Endothelial cell of umbilical vein (primary cell): ENCODE data around the gene PDHA1. TPM values are rescaled to one million over a fixed set of nuclear protein-coding genes. Genes with fewer than 3 reads are reported as not detected.
A peak's percentile ranks its signal among the peaks of the same experiment; 100 is the strongest.

Source experiments
- BruUV-seq: library from RNA; stranded (reverse); fragments of 400-500 nt; replicated peaks from 2 replicates; lab custom pipeline; 2021; lab: Mats Ljungman, UMichigan
- CTCF ChIA-PET: fragments of 300-600, 350-600 bp; sonication (Branson Sonifier 250); formaldehyde crosslinking; loops from one replicate; lab custom pipeline; 2021; ENCODE audit warnings: antibody characterized with exemption, inconsistent platforms; lab: Charles Lee
- POLR2A ChIA-PET: fragments of 300-600, 350-600 bp; sonication (Branson Sonifier 250); formaldehyde crosslinking; loops from one replicate; lab custom pipeline; 2021; ENCODE audit warnings: antibody characterized with exemption, inconsistent platforms; lab: Charles Lee
- DNase-seq: peaks from one replicate; pipeline ENCODE4 v3.0.0-alpha.2; 2011; ENCODE audit warnings: low read depth, low spot score
- FAIRE-seq: peaks from 2 replicates; lab custom pipeline; 2011; peaks lifted over from hg19 to GRCh38; lab: Jason Lieb, UNC
- H2AFZ ChIP-seq: 2 replicates; pipeline ENCODE4 v1.6.0; 2012; ENCODE audit warnings: low read depth, low read length, control low read depth, inconsistent platforms
- H3K27ac ChIP-seq: 2 replicates; pipeline ENCODE4 v1.5.1; 2011; ENCODE audit warnings: low read depth, mild to moderate bottlenecking, control low read depth, low read length, moderate library complexity; ENCODE audit not compliant: insufficient read depth
- H3K27me3 ChIP-seq, 2 experiments: 2 replicates each; pipeline versions ENCODE4 v1.6.0 to v1.6.1; 2011; ENCODE audit warnings: low read length in 2 of 2, mixed read lengths in 1 of 2; ENCODE audit not compliant: control insufficient read depth in 2 of 2, insufficient read depth in 2 of 2
- H3K36me3 ChIP-seq, 2 experiments: 2 replicates in 1 of 2; 3 replicates in 1 of 2; pipeline ENCODE4 v1.5.1; 2011; ENCODE audit warnings: low read length in 2 of 2, mild to moderate bottlenecking in 1 of 2, moderate library complexity in 1 of 2; ENCODE audit not compliant: control insufficient read depth in 2 of 2, insufficient read depth in 2 of 2; ENCODE audit errors: extremely low read depth in 1 of 2
- H3K4me1 ChIP-seq: 3 replicates; pipeline ENCODE4 v1.5.1; 2011; ENCODE audit warnings: mild to moderate bottlenecking, low read length; ENCODE audit not compliant: control insufficient read depth, insufficient read depth; ENCODE audit errors: extremely low read depth
- H3K4me2 ChIP-seq: 2 replicates; pipeline ENCODE4 v1.6.1; 2011; ENCODE audit warnings: low read length, control low read depth, mixed read lengths; ENCODE audit not compliant: insufficient read depth
- H3K4me3 ChIP-seq, 3 experiments: fragments of 200-600 bp in 1 of 3; sonication (generic), shearing (Covaris generic) in 1 of 3; replicated peaks in 1 of 3; 2 replicates each; pipeline ENCODE4 v1.5.1; 2011 to 2016; ENCODE audit warnings: control low read depth in 3 of 3, low read length in 3 of 3, mild to moderate bottlenecking in 2 of 3, inconsistent platforms in 1 of 3, low read depth in 1 of 3, moderate library complexity in 1 of 3; ENCODE audit not compliant: insufficient read depth in 1 of 3
- H3K79me2 ChIP-seq: 2 replicates; pipeline ENCODE4 v1.6.0; 2012; ENCODE audit warnings: low read length, inconsistent platforms; ENCODE audit not compliant: control insufficient read depth, insufficient read depth
- H3K9ac ChIP-seq: replicated peaks from 2 replicates; pipeline ENCODE3; 2011; ENCODE audit warnings: low read length, control low read depth; ENCODE audit not compliant: insufficient read depth; ENCODE audit errors: extremely low read depth
- H3K9me1 ChIP-seq: replicated peaks from 3 replicates; pipeline ENCODE4 v1.6.0; 2011; ENCODE audit warnings: mild to moderate bottlenecking, low read length; ENCODE audit not compliant: control insufficient read depth, insufficient read depth; ENCODE audit errors: extremely low read depth
- H3K9me3 ChIP-seq: replicated peaks from 2 replicates; pipeline ENCODE4 v1.5.1; 2012; ENCODE audit warnings: low read length, inconsistent platforms; ENCODE audit not compliant: control insufficient read depth, insufficient read depth
- H4K20me1 ChIP-seq: replicated peaks from 2 replicates; pipeline ENCODE3; 2011; ENCODE audit warnings: mild to moderate bottlenecking, low read length; ENCODE audit not compliant: control insufficient read depth, insufficient read depth; ENCODE audit errors: extremely low read depth
- CTCF ChIP-seq, 2 donors: IDR thresholded peaks; 1 replicate in 1 of 2; 2 replicates in 1 of 2; pipeline ENCODE4 v1.5.1; 2011; ENCODE audit warnings: low read length in 2 of 2, mild to moderate bottlenecking in 2 of 2, moderate library complexity in 2 of 2, control low read depth in 1 of 2, inconsistent platforms in 1 of 2, low read depth in 1 of 2; ENCODE audit not compliant: insufficient read depth in 1 of 2; ENCODE audit errors: extremely low read depth in 1 of 2
- EZH2 ChIP-seq: IDR thresholded peaks from 2 replicates; pipeline ENCODE4 v1.6.1; 2012; ENCODE audit warnings: borderline replicate concordance, low read depth, mild to moderate bottlenecking, moderate library complexity, low read length, inconsistent platforms; ENCODE audit not compliant: severe bottlenecking
- FOS ChIP-seq: IDR thresholded peaks from 2 replicates; pipeline ENCODE4 v1.6.1; 2011; ENCODE audit warnings: mild to moderate bottlenecking, low read length, moderate library complexity, borderline replicate concordance; ENCODE audit not compliant: insufficient read depth
- GATA2 ChIP-seq: IDR thresholded peaks from 2 replicates; pipeline ENCODE4 v1.7.0; 2011; ENCODE audit warnings: low read depth, mild to moderate bottlenecking, moderate library complexity, mixed read lengths, low read length; ENCODE audit not compliant: insufficient read length, insufficient read depth
- JUN ChIP-seq: IDR thresholded peaks from 2 replicates; pipeline ENCODE4 v1.6.1; 2011; ENCODE audit warnings: borderline replicate concordance, low read depth; ENCODE audit not compliant: insufficient read length, insufficient read depth
- MAX ChIP-seq: IDR thresholded peaks from 2 replicates; pipeline ENCODE4 v1.6.1; 2011; ENCODE audit not compliant: insufficient read depth, insufficient read length
- MYC ChIP-seq: IDR thresholded peaks from one replicate; pipeline ENCODE4 v1.6.1; 2011; ENCODE audit warnings: mild to moderate bottlenecking, low read depth, low read length
- POLR2A ChIP-seq: IDR thresholded peaks from 2 replicates; pipeline ENCODE4 v1.6.1; 2012; ENCODE audit warnings: low read depth, mild to moderate bottlenecking, control low read depth, low read length
- POLR2AphosphoS5 ChIP-seq: IDR thresholded peaks from 2 replicates; pipeline ENCODE4 v1.6.1; 2012; ENCODE audit warnings: low read depth, mild to moderate bottlenecking, control low read depth, low read length, moderate library complexity; ENCODE audit not compliant: insufficient read depth
- dilution Hi-C: fragments of 300-500 bp; cut with MboI; formaldehyde crosslinking; loops from one replicate; pipeline ENCODE4 v1.15.0; 2019; ENCODE audit warnings: low sequenced_read_pairs; ENCODE audit not compliant: extremely low pct_ligation_motif_present
- intact Hi-C: fragments of 100-400 bp; cut with micrococcal nuclease; formaldehyde crosslinking; loops from one replicate; pipeline ENCODE4 v1.10.0; 2022
- polyA plus RNA-seq, 4 experiments: library from polyadenylated mRNA; depleted of rRNA in 3 of 4; stranded (reverse) in 3 of 4; unstranded in 1 of 4; fragments of >200 nt; gene quantifications; 2 replicates each; pipeline versions ENCODE4 v1.2.1 to v1.2.3, GENCODE V29; 2011 to 2012; ENCODE audit warnings: missing spikeins in 1 of 4
- total RNA-seq: library from RNA; stranded (reverse); gene quantifications from 2 replicates; pipeline ENCODE4 v1.2.3, GENCODE V29; 2021

Gene PDHA1
- total and polyA plus RNA-seq, 2 donors (not counting 3 experiments of a cell fraction or from before 2014, with no cell fraction given): 76.8 to 138 TPM

GRCh38 chrX:19372547-19373331 lies 29.0 kb downstream of the PDHA1 start:
- no peak for FAIRE-seq
- ChIA-PET POLR2A (interaction anchor here (1.0 kb wide), 1 partner anchor 163 kb away, joined by 3 read pairs; no protein-coding TSS in a partner anchor), CTCF (interaction anchor here (0.9 to 3.5 kb wide), 15 partner anchors 10 to 694 kb away, joined by 3 to 43 read pairs (median 4); no protein-coding TSS in a partner anchor)
- H3K9ac ChIP-seq: peak overlapping the region; percentile 13
- H3K79me2 ChIP-seq: no peaks in the 10 kb centered on the region
- no peak for DNase-seq
- H3K9me1 ChIP-seq: no peaks in the 10 kb centered on the region
- H3K36me3 ChIP-seq: no peaks in the 10 kb centered on the region
- H3K4me1 ChIP-seq: no peaks in the 10 kb centered on the region
- dilution Hi-C loops: no loop called here
- H3K9me3 ChIP-seq: no peaks in the 10 kb centered on the region
- TF ChIP-seq EZH2: no peak
- TF ChIP-seq GATA2: no peak
- TF ChIP-seq POLR2AphosphoS5: no peak
- TF ChIP-seq FOS: no peak
- TF ChIP-seq POLR2A: no peak
- no peak for TF ChIP-seq MAX
- TF ChIP-seq CTCF (IDR thresholded peaks at IDR 0.05; ENCODE audit: extremely low read depth in 1 of 2, insufficient read depth in 1 of 2, low read depth in 1 of 2, low read length in 2 of 2): no peak
- TF ChIP-seq MYC: no peak
- TF ChIP-seq JUN: no peak
- H2AFZ ChIP-seq: peak overlapping the region; percentile 96
- H3K4me3 ChIP-seq: peak overlapping the region in 2 of 3 experiments; percentile 36 to 50
- peak overlapping the region; percentile 82 for H3K4me2 ChIP-seq
- H4K20me1 ChIP-seq: no peaks in the 10 kb centered on the region
- intact Hi-C loops: loop anchor here (1.0 to 2.0 kb wide), 4 partner anchors 163 to 694 kb away; partner anchors contain the start of gene BCLAF3
- H3K27ac ChIP-seq: no peak overlapping the region
- H3K27me3 ChIP-seq: no peaks in the 10 kb centered on the region
- no TSS peak for BruUV-seq
